ENCODE results near the gene ABCG1. TPM values are rescaled to one million over a fixed set of nuclear protein-coding genes. Genes with fewer than 3 reads are reported as not detected.
"Not testable (repeated sequence)": the region's sequence is repeated elsewhere in the genome, so short reads cannot be mapped to it uniquely, and the experiment has no call there.

Gene ABCG1
- polyA plus RNA-seq, 2 of the 4 experiments (the other 2 are of a cell fraction), result 2.3 to 5.1 TPM

GRCh38 chr21:42291751-42292562, 73.0 kb downstream of the ABCG1 start:
- Histone ChIP-seq H3K4me2 (no peak overlapping the region), H3K27ac (no peak overlapping the region), H3K4me1 (no peaks in the 10 kb centered on the region), H3K9me3 (no peaks in the 10 kb centered on the region), H3K4me3 (no peak overlapping the region)
- ChIA-PET POLR2A (no interaction called here), CTCF (interaction anchor here (1.1 to 1.4 kb wide), 2 partner anchors 33 to 146 kb away, joined by 3 to 4 read pairs; no protein-coding TSS in a partner anchor)
- 92% methylated on average over 7 of the region's 22 CpGs for WGBS (ENCODE audit: missing lambda C conversion rate)
- TF ChIP-seq POLR2A (IDR thresholded peaks at IDR 0.05; ENCODE audit: low read length) (no peak), JUN (IDR thresholded peaks at IDR 0.05) (no peak), FOSB (CRISPR knock-in tag; IDR thresholded peaks at IDR 0.05) (no peak), ZNF302 (CRISPR knock-in tag; IDR thresholded peaks at IDR 0.05) (no peak), POLR2AphosphoS2 (conservative IDR thresholded peaks at IDR 0.05; ENCODE audit: low read length) (no peak), HDAC2 (IDR thresholded peaks at IDR 0.05) (no peak), CBX8 (IDR thresholded peaks at IDR 0.05) (no peak), MYC (IDR thresholded peaks at IDR 0.05; ENCODE audit: borderline replicate concordance, low read length) (no peak), NPAS2 (CRISPR knock-in tag; IDR thresholded peaks at IDR 0.05; ENCODE audit: borderline replicate concordance) (no peak), ZSCAN20 (CRISPR knock-in tag; IDR thresholded peaks at IDR 0.05) (no peak), CTCF (IDR thresholded peaks at IDR 0.05) (no peak), BHLHE40 (IDR thresholded peaks at IDR 0.05; ENCODE audit: low read depth, low read length) (no peak), RAD21 (conservative IDR thresholded peaks at IDR 0.05 in 1 of 2, IDR thresholded peaks at IDR 0.05 in 1 of 2) (no peak)
- TF ChIP-seq, protein P1, sequence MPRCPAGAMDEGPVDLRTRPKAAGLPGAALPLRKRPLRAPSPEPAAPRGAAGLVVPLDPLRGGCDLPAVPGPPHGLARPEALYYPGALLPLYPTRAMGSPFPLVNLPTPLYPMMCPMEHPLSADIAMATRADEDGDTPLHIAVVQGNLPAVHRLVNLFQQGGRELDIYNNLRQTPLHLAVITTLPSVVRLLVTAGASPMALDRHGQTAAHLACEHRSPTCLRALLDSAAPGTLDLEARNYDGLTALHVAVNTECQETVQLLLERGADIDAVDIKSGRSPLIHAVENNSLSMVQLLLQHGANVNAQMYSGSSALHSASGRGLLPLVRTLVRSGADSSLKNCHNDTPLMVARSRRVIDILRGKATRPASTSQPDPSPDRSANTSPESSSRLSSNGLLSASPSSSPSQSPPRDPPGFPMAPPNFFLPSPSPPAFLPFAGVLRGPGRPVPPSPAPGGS (IDR thresholded peaks at IDR 0.05), result no peak
- TF ChIP-seq, protein P2, sequence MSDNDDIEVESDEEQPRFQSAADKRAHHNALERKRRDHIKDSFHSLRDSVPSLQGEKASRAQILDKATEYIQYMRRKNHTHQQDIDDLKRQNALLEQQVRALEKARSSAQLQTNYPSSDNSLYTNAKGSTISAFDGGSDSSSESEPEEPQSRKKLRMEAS (IDR thresholded peaks at IDR 0.05), result no peak
- DNase-seq (ENCODE audit: low read depth in 1 of 2, low spot score in 1 of 2) (peak in 1 of 2 experiments; percentile 11), FAIRE-seq (no peak), ATAC-seq (no peak; a peak in 1 of 6 replicates)

- H3K4me3 ChIP-seq; CTCF ChIA-PET; H3K4me1 ChIP-seq; DNase-seq (ENCODE audit: low read depth in 1 of 2, low spot score in 1 of 2); POLR2A ChIA-PET; FAIRE-seq; H3K4me2 ChIP-seq; H3K9me3 ChIP-seq; ATAC-seq; H3K27ac ChIP-seq: not testable (repeated sequence)
- WGBS (ENCODE audit: missing lambda C conversion rate), result 77% methylated on average over 4 of the region's 4 CpGs
Measured at GRCh38 chr21:42292563-42293142, 73.7 kb downstream of the ABCG1 start.

DNA sequence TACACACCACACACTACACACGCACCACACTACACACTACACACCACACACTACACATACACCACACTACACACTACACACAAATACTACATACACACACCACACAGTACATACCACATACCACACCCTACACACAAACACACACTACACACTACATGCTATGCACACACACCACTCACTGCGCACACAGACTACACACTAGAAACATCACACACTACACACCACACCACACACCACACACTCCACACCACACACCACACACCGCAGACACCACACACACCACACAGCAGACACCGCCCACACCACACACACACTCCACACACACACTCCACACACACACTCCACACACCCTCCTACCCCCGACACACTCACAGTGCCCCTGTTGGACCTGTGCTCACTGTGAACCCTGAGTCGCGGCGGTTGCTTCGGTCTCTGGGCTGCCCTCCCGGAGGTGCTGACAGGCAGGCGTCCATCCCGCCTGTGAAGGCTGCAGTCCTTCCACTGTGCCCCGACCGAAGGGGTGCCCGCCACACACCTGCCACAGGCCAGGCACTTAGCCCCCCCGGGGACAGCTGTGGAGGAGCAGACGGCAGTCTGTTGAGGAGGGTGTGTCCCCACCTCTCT, 74.8 kb downstream of the ABCG1 start:
- Histone ChIP-seq H3K4me1 (no peaks in the 10 kb centered on the region), H3K9me3 (no peaks in the 10 kb centered on the region), H3K4me3 (no peak overlapping the region), H3K27ac (no peak overlapping the region), H3K4me2 (no peak overlapping the region)
- no peak for TF ChIP-seq CEBPB (IDR thresholded peaks at IDR 0.05)
- TF ChIP-seq, protein P3, sequence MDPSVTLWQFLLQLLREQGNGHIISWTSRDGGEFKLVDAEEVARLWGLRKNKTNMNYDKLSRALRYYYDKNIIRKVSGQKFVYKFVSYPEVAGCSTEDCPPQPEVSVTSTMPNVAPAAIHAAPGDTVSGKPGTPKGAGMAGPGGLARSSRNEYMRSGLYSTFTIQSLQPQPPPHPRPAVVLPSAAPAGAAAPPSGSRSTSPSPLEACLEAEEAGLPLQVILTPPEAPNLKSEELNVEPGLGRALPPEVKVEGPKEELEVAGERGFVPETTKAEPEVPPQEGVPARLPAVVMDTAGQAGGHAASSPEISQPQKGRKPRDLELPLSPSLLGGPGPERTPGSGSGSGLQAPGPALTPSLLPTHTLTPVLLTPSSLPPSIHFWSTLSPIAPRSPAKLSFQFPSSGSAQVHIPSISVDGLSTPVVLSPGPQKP (IDR thresholded peaks at IDR 0.05; ENCODE audit: low read depth, low read length), result no peak
- TF ChIP-seq HDAC2 (IDR thresholded peaks at IDR 0.05), result no peak
- TF ChIP-seq TFCP2L1 (CRISPR knock-in tag; IDR thresholded peaks at IDR 0.05), result no peak
- TF ChIP-seq, protein P4, sequence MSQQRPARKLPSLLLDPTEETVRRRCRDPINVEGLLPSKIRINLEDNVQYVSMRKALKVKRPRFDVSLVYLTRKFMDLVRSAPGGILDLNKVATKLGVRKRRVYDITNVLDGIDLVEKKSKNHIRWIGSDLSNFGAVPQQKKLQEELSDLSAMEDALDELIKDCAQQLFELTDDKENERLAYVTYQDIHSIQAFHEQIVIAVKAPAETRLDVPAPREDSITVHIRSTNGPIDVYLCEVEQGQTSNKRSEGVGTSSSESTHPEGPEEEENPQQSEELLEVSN (IDR thresholded peaks at IDR 0.05; ENCODE audit: borderline replicate concordance, low read depth), result no peak
- no peak for TF ChIP-seq CBX2 (IDR thresholded peaks at IDR 0.05; ENCODE audit: borderline replicate concordance, low read depth)
- no peak for TF ChIP-seq ZSCAN20 (CRISPR knock-in tag; IDR thresholded peaks at IDR 0.05)
- no peak for FAIRE-seq
- WGBS (ENCODE audit: missing lambda C conversion rate), result 91% methylated on average over 6 of the region's 17 CpGs
- CTCF ChIA-PET, result interaction anchor here (0.6 kb wide), 1 partner anchor 157 kb away, joined by 3 read pairs; no protein-coding TSS in a partner anchor
- DNase-seq (ENCODE audit: low read depth in 1 of 2, low spot score in 1 of 2), result no peak
- POLR2A ChIA-PET, result no interaction called here
- ATAC-seq, result no peak
